Loucy (cell line): ENCODE data around the gene AFF3.

ENCODE experiments used
- EZH2phosphoT487 ChIP-seq: fragments of 200-600 bp; IDR thresholded peaks from 2 replicates; pipeline ENCODE4 v1.6.1; 2018; ENCODE audit warnings: antibody characterized with exemption, mild to moderate bottlenecking, moderate library complexity, borderline replicate concordance
- TF ChIP-seq, protein P1 (sequence below): fragments of 200-600 bp; sonication (generic); conservative IDR thresholded peaks from 2 replicates; pipeline ENCODE4 v1.5.1; 2014; ENCODE audit warnings: mild to moderate bottlenecking, antibody characterized with exemption, low read length

DNA sequence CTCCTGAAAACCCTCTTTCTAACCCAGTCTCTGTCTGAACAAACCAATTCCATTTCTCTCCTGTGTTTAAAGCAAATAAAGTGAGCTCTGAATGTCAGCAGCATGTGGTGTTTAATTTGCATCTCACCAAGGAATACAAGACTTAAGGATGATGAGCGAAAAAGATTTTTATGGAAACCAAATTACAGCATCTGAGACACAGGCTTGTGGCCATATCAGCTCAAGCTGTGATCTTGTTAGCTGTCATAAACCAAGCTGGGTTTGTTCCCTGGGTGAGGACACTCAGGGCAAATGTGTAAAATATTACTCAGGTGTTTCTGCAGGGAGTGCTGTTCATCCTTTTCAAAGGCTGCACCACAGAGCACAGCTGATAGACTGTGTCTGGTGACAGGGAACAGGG is 523.2 kb downstream of the AFF3 start:
- TF ChIP-seq, protein P1, sequence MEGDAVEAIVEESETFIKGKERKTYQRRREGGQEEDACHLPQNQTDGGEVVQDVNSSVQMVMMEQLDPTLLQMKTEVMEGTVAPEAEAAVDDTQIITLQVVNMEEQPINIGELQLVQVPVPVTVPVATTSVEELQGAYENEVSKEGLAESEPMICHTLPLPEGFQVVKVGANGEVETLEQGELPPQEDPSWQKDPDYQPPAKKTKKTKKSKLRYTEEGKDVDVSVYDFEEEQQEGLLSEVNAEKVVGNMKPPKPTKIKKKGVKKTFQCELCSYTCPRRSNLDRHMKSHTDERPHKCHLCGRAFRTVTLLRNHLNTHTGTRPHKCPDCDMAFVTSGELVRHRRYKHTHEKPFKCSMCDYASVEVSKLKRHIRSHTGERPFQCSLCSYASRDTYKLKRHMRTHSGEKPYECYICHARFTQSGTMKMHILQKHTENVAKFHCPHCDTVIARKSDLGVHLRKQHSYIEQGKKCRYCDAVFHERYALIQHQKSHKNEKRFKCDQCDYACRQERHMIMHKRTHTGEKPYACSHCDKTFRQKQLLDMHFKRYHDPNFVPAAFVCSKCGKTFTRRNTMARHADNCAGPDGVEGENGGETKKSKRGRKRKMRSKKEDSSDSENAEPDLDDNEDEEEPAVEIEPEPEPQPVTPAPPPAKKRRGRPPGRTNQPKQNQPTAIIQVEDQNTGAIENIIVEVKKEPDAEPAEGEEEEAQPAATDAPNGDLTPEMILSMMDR: no peak
- TF ChIP-seq EZH2phosphoT487: no peak
